Stimulated activated CD4-positive, alpha-beta T cell treated with anti-CD3 and anti-CD28 coated beads, TNF-alpha, amount 100 ng/mL, for 1 hour (primary cell): ENCODE results near the gene YEATS4.

Experiments
- DNase-seq, 3 donors: peaks; one replicate each; pipeline ENCODE4 v3.0.0-alpha.2; 2020; ENCODE audit warnings: low read depth in 3 of 3, low spot score in 1 of 3

YEATS4 gene

DNA sequence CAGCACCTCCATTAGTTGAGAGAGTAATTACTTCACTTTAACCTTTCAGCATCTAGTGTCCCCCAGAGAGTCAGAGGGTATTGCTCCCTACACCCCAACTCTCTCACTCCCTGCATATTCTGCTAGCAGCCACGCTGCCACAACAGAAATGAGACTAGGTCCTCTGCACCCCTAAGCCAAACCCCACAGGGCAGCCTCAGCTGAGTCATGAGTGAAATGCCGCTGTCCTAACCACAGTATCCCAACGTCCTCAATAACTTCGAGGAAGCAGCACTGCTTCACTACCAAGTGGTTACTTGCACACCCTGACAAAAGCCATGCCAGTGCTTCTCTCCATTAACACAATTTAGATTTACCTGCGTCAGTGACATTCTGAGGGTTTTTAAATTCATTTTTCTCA is 18.2 kb upstream of the YEATS4 start:
- DNase-seq = no peak

DNA sequence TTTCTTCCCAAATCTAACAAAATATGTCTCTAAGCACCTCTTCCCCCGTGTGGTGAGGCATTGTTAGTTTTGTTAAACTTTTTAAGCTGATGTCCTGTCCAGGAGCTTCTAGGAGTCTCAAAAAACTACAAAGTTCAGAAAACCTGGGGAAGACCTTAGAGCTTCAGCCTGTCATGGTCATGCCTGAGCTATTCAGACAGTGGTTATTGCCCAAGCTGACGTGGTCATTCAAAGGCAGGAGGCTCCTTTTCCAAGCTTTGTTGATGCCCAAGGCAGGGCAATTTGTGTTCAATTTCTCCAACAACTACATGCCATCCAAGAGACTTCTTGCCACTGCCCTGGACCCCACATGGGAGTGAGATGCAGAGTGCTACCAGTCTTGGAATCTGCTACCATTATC is 17.1 kb upstream of the YEATS4 start:
- DNase-seq = no peak

DNA sequence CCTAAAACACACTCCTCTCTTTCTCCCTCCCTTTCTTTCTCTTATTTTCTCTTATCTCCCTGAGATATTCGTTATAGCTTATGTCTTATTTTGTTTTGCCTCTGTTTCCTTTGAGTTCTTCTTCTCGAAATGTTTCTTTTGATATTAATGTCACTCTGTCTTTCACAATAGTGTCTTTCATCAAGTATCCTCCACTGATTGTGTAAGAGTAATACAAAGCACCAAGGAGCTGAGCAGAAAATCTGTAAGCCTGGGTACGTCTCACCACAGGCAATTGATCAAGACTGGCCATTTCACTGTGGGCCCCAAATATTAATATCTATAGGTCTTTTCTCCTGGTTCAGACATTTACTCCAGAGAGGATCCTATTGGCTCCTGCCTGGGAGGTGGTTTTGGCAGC is 16.2 kb upstream of the YEATS4 start:
- DNase-seq = no peak

DNA sequence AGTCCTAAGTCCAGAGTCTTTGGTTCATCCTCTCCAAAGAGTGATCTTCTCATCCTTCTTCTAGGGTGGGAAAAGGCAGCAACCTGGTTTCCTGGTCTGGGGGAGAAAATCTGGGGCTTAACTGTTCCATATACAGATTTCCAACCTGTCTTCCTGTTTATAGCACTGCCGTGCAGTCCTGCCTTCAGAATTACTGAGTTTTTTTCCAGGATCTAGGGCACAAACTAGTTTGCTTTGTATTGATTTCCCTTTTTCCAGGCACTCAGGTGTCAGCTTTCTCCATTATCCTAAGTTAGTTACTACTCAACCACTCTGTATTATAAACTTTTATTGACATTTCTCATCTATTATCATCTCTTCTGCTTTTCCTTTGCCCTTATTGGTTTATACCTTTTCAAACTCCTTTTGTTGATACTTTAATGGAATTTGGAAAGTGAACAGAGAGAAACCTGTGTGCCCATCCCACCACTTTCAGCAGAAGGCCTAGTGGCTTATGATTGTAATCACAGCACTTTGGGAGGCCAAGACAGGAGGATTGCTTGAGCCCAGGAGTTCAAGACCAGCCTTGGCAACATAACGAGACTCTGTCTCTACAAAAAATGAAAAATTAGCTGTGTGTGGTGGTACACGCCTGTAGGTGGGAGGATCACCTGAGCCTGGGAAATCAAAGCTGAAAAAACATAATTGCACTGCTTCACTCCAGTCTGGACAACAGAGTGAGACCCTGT is 15.5 kb upstream of the YEATS4 start:
- no peak for DNase-seq

DNA sequence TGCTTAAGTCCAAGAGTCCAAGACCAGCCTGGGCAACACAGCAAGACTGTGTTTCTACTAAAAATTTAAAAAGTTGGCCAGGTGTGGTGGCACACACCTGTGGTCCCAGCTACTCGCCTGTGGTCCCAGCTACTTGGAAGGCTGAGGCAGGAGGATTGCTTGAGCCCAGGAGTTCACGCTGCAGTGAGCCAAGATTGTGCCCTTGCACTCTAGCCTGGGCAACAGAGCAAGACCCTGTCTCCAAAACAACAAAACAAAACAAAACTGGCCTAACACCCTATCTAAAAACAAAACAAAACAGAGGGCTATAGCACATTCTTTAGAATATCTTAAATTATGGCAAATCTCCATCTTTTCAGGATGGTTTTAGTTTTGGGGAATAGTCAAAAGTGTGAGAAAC is 14.5 kb upstream of the YEATS4 start:
- no peak for DNase-seq

DNA sequence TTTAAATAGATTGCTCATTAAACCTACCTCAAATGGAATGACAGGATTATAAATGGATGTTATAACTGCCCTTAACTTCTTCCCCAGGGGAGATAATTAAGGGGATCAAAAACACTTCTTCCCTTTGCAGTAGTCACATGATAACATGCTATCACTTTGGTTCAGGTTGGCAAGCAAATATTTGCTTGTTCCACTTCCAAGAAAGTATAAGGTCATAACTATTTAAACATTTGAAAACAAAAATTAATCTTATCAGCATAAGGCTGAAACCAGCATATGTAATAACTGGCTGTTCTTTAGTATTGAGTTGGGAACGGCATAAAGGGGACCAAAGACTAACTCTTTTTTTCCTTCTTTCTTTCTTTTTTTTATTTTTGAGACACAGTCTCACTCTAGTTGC is 13.8 kb upstream of the YEATS4 start:
- DNase-seq = no peak

DNA sequence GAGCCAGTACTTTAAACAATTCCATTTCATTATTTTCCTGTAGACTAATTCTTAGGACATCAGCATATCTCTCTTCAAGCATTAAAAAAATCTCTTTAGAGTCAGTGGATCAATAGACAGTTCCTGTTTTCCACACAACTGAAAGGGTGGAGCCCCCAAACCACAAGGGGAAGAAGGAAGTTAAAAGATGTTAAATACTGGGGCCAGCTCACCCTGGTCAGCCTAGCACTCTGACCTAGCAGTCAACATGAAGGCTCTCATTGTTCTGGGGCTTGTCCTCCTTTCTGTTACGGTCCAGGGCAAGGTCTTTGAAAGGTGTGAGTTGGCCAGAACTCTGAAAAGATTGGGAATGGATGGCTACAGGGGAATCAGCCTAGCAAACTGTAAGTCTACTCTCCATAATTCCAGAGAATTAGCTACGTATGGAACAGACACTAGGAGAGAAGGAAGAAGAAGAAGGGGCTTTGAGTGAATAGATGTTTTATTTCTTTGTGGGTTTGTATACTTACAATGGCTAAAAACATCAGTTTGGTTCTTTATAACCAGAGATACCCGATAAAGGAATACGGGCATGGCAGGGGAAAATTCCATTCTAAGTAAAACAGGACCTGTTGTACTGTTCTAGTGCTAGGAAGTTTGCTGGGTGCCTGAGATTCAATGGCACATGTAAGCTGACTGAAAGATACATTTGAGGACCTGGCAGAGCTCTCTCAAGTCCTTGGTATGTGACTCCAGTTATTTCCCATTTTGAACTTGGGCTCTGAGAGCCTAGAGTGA is 11.2 kb upstream of the YEATS4 start, which contains the start of gene LYZ:
TSS of gene LYZ (plus strand) at position 220 of the 777 bp plus-strand sequence. CDS start at position 248, 28 bp downstream.
- no peak for DNase-seq

DNA sequence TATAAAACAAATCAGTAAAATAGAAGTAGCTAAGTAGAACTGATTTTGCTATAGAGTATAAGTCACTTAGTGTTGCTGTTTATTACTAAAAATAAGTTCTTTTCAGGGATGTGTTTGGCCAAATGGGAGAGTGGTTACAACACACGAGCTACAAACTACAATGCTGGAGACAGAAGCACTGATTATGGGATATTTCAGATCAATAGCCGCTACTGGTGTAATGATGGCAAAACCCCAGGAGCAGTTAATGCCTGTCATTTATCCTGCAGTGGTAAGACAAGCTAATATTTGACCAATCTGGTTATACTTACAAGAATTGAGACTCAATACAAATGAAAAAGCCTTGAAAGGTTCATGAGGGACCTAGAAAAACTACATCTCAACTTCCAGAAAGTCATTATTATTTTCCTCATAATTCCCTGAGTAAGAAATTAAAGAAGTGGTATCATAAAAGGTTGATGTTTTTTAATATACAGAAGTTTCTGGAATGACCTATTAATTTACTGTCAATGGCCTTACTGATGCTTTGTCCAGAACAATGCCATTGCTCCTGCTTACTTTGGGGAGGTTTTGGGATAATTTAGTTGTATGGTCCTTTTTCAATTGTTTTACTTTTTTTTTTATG is 9.4 kb upstream of the YEATS4 start:
- no peak for DNase-seq

DNA sequence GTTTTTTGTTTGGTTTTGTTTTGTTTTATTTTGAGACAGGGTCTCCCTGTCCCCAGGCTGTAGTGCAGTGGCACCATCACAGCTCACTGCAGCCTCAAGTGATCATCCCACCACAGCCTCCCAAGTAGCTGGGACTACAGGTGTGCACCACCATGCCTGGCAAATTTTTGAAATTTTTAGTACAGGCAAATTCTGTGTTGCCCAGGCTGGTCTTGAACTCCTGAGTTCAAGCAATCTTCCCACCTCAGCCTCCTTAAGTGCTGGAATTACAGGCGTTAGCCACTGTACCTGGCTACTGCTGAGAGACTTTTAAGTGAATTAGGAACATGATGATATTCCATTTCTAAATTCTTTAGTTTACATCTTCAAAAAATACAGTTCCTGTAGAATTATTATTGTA is 8.8 kb upstream of the YEATS4 start:
- no peak for DNase-seq

DNA sequence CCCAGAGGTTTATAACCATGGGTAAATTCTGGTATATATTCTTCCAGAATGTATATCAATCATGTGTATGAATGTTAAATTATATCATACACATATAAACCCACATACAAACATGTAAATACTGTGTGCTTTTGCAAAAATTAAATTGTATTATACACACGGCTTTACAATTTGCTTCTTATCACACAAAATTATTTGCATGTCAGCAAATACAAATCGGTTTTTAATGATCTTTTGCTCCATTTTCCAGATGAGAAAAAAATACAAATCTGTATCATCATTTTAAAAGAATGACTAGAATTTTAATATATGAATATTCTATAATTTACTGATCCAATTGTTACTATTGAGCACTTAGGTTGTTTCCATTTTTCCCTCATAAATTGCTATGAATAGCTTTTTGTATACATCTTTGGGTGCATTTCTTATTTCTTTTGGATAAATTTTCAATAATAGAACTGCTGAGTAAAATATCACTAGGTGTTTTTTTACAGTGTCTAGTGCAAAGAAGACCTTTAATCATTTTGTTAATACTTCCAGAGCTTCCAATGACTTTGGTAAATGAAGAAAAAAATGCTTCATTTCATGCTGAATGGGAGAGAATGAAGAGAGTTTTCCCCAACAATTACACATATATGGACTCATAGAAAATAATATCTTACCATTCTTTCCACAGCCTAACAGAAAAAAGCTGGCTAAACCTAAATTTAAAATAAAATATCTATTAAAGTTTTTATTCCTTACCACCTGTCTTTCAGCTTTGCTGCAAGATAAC is 7.9 kb upstream of the YEATS4 start:
- no peak for DNase-seq

DNA sequence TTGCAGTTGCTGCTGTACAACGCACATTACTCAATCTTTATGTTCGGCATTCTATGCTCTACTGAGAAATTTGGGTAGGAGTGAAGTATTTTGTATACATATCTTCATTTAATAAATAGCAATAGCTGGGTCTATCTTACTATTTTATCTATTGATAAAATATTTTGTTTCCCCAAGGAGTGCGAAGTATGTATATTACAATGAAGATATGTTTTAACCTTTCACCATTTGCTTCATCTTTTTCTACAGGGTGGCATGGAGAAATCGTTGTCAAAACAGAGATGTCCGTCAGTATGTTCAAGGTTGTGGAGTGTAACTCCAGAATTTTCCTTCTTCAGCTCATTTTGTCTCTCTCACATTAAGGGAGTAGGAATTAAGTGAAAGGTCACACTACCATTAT is 6.6 kb upstream of the YEATS4 start:
- no peak for DNase-seq

DNA sequence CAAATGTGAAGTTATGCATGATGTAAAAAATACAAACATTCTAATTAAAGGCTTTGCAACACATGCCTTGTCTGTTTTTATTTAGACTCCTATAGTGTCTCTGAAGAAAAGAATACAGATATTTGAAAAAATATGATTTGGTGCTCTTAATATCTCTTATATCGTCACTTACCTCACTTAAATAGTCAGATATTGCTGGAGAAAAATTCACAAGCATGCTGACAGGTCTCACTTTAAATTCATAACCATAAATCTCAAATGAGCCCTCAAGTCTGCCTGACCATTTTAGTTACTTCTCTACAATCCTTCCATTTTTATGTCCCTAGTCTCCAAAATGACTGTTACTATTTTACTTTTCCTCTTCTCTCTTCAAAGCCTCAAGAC is 5.4 kb upstream of the YEATS4 start:
- no peak for DNase-seq

DNA sequence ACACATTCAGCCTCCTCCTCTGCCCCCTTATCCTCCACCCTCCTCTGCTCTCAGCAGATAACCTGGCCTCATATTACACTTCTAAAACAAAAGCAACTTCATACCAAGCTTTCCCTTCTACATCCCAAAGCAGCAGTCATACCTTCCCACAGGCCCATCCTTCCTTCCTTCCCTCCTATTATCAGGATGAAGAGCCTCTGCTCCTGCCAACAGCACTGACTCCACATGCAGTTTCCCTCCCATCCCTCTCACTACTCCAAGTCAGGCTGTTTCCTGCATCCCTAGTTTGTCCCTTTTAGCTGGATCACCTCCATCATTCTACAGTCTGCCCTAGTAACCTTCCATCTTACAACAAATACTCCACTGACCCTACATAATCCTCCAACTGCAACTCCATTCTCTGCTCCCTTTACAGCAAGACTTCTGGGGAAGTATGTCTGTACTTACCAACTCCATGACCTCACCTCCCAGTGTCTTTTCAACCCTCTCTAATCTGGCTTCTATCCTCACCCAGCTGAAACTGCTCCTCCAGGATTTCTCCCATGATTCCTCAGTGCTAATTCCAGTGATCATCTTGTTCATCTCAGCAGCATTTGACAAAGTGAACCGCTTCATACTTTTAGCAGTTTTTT is 4.9 kb upstream of the YEATS4 start:
- no peak for DNase-seq

DNA sequence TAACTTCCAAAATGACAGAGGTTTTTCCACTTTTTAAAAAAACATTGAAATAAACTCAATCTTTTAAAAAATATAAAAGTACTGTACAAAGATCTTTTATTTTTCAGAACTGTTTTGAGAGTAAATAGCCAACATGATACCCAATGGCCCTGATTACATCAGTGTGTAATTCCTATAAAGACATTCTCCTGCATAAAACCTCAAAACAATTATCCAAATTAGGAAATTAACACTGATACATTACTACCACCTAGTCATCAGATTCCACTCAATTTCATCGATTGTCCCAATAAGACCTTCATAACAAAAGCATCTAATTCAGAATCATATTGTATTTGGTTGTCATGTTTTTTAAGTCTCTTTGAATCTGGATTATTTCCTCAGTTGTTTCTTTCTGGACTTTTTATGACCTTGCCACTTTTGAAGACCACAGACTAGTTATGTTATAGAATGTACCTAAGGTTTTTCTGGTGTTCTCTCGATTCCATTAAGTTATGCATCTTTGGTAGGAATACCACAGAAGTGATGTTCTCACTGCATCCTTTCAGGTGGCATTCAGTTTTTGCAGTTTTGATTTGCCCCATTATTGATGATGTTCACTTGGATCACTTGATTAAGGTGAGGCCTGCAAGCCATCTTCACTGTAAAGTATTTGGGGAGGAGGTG is 4.0 kb upstream of the YEATS4 start:
- DNase-seq = no peak

DNA sequence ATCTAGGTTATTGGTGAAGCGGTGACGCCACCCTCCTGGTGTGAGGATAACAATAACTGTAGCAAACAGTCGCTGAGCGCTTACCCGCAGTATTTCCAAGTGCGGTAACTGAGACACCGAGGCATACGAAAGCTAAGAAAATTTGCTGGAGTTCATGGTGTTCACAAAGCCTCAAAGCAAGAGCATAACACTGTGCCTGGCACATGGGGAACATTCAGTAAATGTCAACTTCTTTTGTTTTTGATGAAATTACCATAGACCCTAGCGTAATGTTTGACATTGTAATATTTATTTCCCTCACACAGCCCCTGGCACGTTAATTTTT is 767 bp downstream of the YEATS4 start:
- DNase-seq = no peak

DNA sequence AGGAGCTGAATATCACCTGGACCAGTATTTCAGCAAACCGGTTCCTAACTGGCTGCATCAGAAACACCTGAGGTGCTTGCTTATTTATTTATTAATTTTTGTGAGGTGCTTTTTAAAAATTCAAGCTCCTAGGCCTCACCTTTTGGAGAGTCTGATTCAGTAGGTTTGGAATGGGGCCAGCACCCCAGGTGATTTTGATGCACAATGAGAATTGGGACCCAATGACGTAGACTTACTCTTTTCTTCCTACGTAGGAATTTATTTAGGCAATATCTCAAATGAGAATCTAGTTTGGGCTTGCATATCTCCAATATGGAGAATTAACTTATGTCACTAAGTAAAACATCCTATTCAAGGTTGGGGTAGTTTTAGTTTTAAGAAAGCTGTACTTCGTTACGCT is 7.3 kb downstream of the YEATS4 start:
- no peak for DNase-seq

DNA sequence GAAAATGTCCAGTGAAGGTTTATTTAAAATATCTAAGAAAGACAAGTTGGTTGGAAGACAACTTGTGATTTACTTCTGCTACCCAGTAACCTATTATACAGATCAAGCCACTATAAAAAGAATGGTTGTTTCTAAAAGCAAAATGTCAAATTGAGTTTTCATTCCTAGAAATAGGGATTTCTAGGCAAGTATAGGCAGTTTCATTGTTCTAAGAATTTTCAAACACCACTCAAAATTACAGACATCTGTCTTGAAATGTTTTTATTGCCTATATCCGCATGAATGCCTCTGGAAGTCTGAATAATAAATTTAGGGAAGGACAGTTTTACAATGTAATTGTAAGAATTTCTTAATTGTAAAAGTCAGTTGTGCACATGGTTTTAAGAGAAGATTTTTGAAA is 8.6 kb downstream of the YEATS4 start:
- DNase-seq = no peak

DNA sequence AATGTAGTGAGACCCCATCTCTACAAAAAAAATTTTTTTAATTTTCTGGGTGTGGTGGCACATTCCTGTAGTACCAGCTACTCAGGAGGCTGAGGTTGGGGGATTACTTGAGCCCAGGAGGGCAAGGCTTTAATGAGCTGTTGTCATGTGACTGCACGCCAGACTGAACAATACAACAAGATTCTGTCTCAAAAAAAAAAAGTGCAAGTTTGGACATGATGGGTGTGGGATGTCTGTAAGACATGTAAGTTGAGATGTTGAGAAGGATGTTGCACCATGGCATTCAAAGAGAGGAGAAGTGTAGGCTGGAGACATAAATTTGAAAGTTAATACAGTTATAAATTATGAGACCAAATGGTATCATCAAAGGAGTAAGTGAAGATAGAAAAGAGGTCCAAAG is 23.5 kb downstream of the YEATS4 start:
- DNase-seq = no peak

DNA sequence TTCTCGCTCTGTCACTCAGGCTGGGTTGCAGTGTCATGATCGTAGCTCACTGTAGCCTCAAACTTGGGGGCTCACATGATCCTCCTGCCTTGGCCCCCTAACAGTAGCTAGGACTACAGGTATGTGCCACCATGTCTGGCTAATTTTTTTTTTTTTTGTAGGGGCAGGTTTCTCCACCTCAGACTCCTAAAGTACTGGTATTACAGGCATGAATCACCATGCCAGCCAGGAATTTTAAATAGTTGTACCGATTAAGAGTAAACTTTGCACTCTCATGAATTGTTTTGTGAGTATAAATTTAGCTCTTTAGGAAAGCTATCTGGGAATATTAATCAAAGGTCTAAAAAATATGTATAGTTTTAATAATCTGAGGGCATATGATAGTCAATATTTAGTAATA is 25.5 kb downstream of the YEATS4 start:
- DNase-seq = no peak

DNA sequence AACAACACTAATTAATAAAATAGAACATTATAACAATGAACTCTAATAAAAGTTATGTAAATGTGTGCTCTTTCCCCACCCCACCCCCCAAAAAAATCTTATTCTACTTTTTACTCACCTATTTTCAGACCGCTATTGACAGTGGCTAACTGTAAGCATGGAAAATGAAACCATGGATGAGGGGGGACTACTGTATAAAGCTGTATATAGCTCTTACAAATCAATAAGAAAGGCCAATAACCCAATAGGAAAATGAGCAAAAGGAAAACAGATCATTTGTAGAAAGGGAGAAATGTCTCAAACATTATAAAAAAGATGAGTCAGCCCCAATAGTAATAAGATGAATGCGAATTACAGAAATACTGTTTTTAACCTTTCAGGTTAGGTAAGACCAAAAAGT is 27.4 kb downstream of the YEATS4 start:
- DNase-seq = no peak

DNA sequence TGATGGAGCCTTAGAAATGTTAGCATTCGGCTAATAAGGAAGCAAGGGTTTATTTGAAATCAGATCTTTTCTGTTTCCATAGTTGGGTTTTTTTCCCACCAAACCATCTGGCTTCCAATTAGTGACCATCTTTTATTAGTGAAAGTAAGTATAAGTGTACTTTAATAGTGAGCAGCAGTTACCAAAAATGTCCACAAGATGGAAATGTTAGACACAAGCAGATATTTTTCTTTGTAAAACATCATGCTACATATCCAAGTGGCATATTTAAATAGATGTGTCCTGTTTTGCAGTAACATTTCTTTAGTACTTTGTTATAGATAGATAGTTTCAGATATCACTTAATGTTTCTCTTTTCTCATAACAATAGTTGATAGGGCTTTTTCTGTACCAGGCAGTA is 28.8 kb downstream of the YEATS4 start:
- no peak for DNase-seq
